DND-41 (cell line): Measurements from ENCODE around the gene RS1.

ENCODE experiments used
- ATAC-seq: fragments of 200-7000 bp; cut with Tn5 transposase; 3 replicates; pipeline ENCODE4 v1.9.1; 2021; ENCODE audit warnings: low read depth; ENCODE audit not compliant: insufficient read depth
- DNase-seq: peaks from one replicate; pipeline ENCODE4 v3.0.0-alpha.2; 2020
- H2AFZ ChIP-seq: 2 replicates; pipeline ENCODE4 v1.6.0; 2012; ENCODE audit warnings: low read depth, low read length
- H3K27ac ChIP-seq: 2 replicates; pipeline ENCODE4 v1.5.1; 2012; ENCODE audit warnings: low read length, inconsistent platforms
- H3K27me3 ChIP-seq: fragments of 200-600 bp; sonication (generic); 2 replicates; pipeline ENCODE4 v1.6.0; 2012; ENCODE audit warnings: low read length, mild to moderate bottlenecking, inconsistent platforms; ENCODE audit not compliant: insufficient read depth, poor library complexity
- H3K36me3 ChIP-seq: 2 replicates; pipeline ENCODE4 v1.5.1; 2012; ENCODE audit warnings: low read length, inconsistent platforms; ENCODE audit not compliant: insufficient read depth
- H3K4me1 ChIP-seq: 2 replicates; pipeline ENCODE4 v1.5.1; 2012; ENCODE audit warnings: mild to moderate bottlenecking, low read length; ENCODE audit not compliant: insufficient read depth
- H3K4me2 ChIP-seq: 2 replicates; pipeline ENCODE4 v1.6.0; 2012; ENCODE audit warnings: mild to moderate bottlenecking, moderate library complexity, low read length, inconsistent platforms; ENCODE audit not compliant: insufficient read depth
- H3K4me3 ChIP-seq, 2 experiments: fragments of 200-600 bp in 1 of 2; shearing (Covaris generic) in 1 of 2; 2 replicates each; pipeline ENCODE4 v1.5.1; 2012 to 2016; ENCODE audit warnings: inconsistent platforms in 2 of 2, low read length in 2 of 2, mild to moderate bottlenecking in 2 of 2, low read depth in 1 of 2, moderate library complexity in 1 of 2
- H3K79me2 ChIP-seq: 2 replicates; pipeline ENCODE4 v1.6.0; 2012; ENCODE audit warnings: low read length, inconsistent platforms; ENCODE audit not compliant: insufficient read depth
- H3K9ac ChIP-seq: 2 replicates; pipeline ENCODE4 v1.6.0; 2012; ENCODE audit warnings: low read depth, mild to moderate bottlenecking, inconsistent platforms, low read length, moderate library complexity
- H3K9me3 ChIP-seq: 2 replicates; pipeline ENCODE4 v1.5.1; 2012; ENCODE audit warnings: low read length, moderate library complexity, mild to moderate bottlenecking, inconsistent platforms; ENCODE audit not compliant: insufficient read depth, severe bottlenecking
- H4K20me1 ChIP-seq: 2 replicates; pipeline ENCODE4 v1.6.0; 2012; ENCODE audit warnings: low read length; ENCODE audit not compliant: insufficient read depth
- CTCF ChIP-seq: IDR thresholded peaks from 2 replicates; pipeline ENCODE4 v1.5.1; 2012; ENCODE audit warnings: borderline replicate concordance, low read length, moderate library complexity, mild to moderate bottlenecking; ENCODE audit not compliant: poor library complexity, severe bottlenecking; ENCODE audit errors: extremely low read depth
- EZH2 ChIP-seq: IDR thresholded peaks from 3 replicates; pipeline ENCODE4 v1.6.1; 2012; ENCODE audit warnings: borderline replicate concordance, low read depth, mild to moderate bottlenecking, moderate library complexity, low read length, inconsistent platforms; ENCODE audit not compliant: severe bottlenecking

RS1 gene

GRCh38 chrX:18707426-18708049 is 35.6 kb upstream of the RS1 start, which contains the start of gene PPEF1:
PPEF1 (plus strand) TSS chrX:18707645; CDS start chrX:18707781, 136 bp downstream.
- no peaks in the 10 kb centered on the region for H3K4me1 ChIP-seq
- ATAC-seq: no peak
- H3K4me2 ChIP-seq: no peak within 1 kb of the TSS
- H3K9ac ChIP-seq: no peak within 1 kb of the TSS
- H3K36me3 ChIP-seq: no peaks in the 10 kb centered on the region
- H3K79me2 ChIP-seq: no peaks in the 10 kb centered on the region
- H3K4me3 ChIP-seq: no peak within 1 kb of the TSS
- H3K27ac ChIP-seq: no peak within 1 kb of the TSS
- DNase-seq: no peak
- no peak within 1 kb of the TSS for H2AFZ ChIP-seq
- no peaks in the 10 kb centered on the region for H3K9me3 ChIP-seq
- no peaks in the 10 kb centered on the region for H4K20me1 ChIP-seq
- TF ChIP-seq EZH2 (no peak), CTCF (no peak)
- no peaks in the 10 kb centered on the region for H3K27me3 ChIP-seq

DNA sequence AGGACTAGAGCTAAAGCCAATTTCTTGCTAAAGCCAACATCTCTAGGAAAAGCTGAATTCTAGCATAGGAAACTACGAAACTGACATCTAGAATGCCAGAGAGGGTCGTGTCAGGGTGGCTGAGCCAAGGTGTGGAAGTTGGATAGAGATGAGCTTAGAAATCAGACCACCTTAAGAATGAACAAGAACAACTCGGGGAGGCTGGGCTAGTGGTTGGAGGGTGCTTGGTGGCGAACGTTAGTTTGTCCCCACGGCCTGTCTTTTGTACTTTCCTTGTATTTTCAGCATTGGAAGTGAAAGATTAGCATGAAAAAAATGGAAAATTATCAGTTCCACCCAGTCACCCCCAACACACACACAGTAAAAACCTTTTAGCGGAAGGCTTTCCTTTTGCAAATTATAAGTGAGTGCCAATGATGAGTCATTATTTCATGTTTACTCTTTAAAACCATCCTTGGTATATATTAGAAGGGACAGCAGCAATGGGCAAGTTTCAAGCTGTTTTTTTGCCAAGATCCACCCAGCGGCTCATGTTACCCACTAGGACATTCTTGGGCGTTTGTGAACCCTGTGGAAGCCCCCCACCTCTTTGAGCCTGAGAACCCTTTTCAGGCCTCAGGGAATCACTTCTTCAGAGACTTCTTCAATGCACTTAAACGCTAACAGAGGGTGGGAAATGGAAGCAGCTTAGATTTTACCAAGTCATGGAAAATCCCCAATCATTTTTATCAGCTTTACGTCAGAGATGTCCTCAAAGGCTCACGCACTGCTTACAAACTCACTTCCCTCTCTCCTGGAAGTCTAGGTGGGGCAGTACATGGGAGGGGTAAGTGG is 30.7 kb upstream of the RS1 start:
- H3K9ac ChIP-seq: no peak overlapping the region
- no peaks in the 10 kb centered on the region for H3K79me2 ChIP-seq
- no peak overlapping the region for H3K4me3 ChIP-seq
- H3K27me3 ChIP-seq: no peaks in the 10 kb centered on the region
- H3K4me1 ChIP-seq: no peaks in the 10 kb centered on the region
- H3K36me3 ChIP-seq: no peaks in the 10 kb centered on the region
- no peaks in the 10 kb centered on the region for H4K20me1 ChIP-seq
- DNase-seq: no peak
- no peak overlapping the region for H2AFZ ChIP-seq
- H3K9me3 ChIP-seq: no peaks in the 10 kb centered on the region
- no peak overlapping the region for H3K27ac ChIP-seq
- TF ChIP-seq CTCF (no peak), EZH2 (no peak)
- no peak for ATAC-seq
- H3K4me2 ChIP-seq: no peak overlapping the region

DNA sequence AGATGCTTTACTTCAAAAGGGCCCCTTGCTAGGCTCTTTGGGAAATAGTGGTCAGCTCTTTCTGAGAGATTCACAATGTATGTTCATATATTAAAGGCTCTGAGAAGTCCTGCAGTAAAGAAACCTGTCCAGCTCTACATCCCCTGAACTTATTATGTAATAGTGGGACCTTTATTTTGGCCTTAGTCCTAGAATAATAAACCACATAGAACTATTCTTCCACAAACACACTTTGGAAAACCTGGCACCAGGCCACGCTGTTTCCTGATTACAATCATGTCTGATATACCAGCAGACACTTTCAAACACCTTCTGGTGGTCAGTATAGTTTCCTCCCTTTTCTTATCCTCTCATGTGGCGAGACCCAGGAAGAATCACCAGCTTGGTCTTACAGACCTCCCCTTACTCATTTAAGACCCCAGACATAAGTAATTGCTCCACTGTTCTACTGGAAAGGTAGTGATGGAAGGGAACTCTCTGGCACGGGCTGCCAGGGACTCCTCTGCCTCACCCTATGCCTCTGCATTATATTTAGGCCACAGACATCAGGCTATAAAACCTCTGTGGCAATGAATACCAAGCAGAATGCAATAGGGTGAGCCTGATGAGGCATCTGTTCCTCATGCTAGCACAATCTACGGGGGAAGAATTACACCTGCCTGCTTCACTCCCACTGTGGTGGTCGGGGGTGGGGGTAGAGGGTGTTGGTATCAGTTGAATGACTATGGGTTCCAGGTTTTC is 29.9 kb upstream of the RS1 start:
- Histone ChIP-seq H3K4me1 (no peaks in the 10 kb centered on the region), H3K4me2 (no peak overlapping the region), H4K20me1 (no peaks in the 10 kb centered on the region), H3K9ac (no peak overlapping the region), H2AFZ (no peak overlapping the region), H3K27me3 (no peaks in the 10 kb centered on the region), H3K27ac (no peak overlapping the region), H3K36me3 (no peaks in the 10 kb centered on the region), H3K9me3 (no peaks in the 10 kb centered on the region), H3K79me2 (no peaks in the 10 kb centered on the region), H3K4me3 (no peak overlapping the region)
- no peak for DNase-seq
- no peak for ATAC-seq
- no peak for TF ChIP-seq CTCF
- TF ChIP-seq EZH2: no peak
